ENCODE measurements around the gene KRT7.

GRCh38 chr12:52221912-52222457 is 11.1 kb upstream of the KRT7 start:
- TF ChIP-seq EP300 (IDR thresholded peaks at IDR 0.05) (no peak), POLR2A (IDR thresholded peaks at IDR 0.05) (no peak)

All from tibial nerve (tissue), 3 donors.